ENCODE data around the gene ANKRD29. TPM values are rescaled to one million over a fixed set of nuclear protein-coding genes. Genes with fewer than 3 reads are reported as not detected.

ANKRD29 gene
- total RNA-seq, 1 experiment from 2014 or later: not detected

Other genes starting within 250 kb of the ANKRD29 start
- 27.3 and 50.2 TPM in 2 replicates for gene RIOK3, start 209.6 kb downstream of the ANKRD29 start, total RNA-seq (2014; rRNA removed; shearing (Covaris generic))
- 12.9 and 18.5 TPM in 2 replicates for gene RMC1, start 159.4 kb downstream of the ANKRD29 start, total RNA-seq (2014; rRNA removed; shearing (Covaris generic))
- gene NPC1, start 76.4 kb downstream of the ANKRD29 start, total RNA-seq (2014; rRNA removed; shearing (Covaris generic)): 24.3 and 31.8 TPM in 2 replicates
- 0.43 and 0.44 TPM in 2 replicates for gene LAMA3, start 26.5 kb upstream of the ANKRD29 start, total RNA-seq (2014; rRNA removed; shearing (Covaris generic))